Measurements from ENCODE around the gene GADL1. TPM values are rescaled to one million over a fixed set of nuclear protein-coding genes. Genes with fewer than 3 reads are reported as not detected.

GADL1 gene
- total RNA-seq, 4 donors from 2014 or later: not detected

DNA sequence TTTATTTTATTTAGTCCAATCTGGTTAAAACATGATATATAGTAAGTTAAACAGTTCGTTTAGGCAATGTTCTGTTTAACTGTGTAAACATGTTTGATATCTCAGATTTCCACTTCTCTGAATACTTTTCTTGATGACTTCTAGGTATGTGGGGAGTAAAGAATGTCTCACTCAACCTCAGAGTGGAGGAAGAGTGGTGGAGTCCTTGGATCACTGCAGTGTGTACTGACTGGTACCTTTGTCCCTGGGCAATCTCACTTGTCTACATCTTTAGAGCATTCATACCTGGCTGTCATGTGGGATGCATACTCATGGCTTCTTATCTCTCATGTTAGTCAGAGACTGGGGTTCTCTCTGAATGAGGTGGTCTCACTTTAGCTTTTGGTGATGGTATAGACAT, 15.6 kb downstream of the GADL1 start:
- Histone ChIP-seq H3K36me3 (no peaks in the 10 kb centered on the region), H3K4me3 (no peak overlapping the region), H3K27ac (no peak overlapping the region), H3K9me3 (peaks cover 0 to 7% (median 0%) of the 10 kb centered on the region in 4 donors), H3K4me1 (no peaks in the 10 kb centered on the region), H3K27me3 (no peaks in the 10 kb centered on the region)
- WGBS, 2 donors: 82 to 85% methylated on average over 1 of the region's 1 CpG
- DNase-seq (ENCODE audit: low spot score in 2 of 2): no peak
- TF ChIP-seq POLR2A (IDR thresholded peaks at IDR 0.05) (no peak), EP300 (IDR thresholded peaks at IDR 0.05) (no peak)
- TF ChIP-seq, protein P1, sequence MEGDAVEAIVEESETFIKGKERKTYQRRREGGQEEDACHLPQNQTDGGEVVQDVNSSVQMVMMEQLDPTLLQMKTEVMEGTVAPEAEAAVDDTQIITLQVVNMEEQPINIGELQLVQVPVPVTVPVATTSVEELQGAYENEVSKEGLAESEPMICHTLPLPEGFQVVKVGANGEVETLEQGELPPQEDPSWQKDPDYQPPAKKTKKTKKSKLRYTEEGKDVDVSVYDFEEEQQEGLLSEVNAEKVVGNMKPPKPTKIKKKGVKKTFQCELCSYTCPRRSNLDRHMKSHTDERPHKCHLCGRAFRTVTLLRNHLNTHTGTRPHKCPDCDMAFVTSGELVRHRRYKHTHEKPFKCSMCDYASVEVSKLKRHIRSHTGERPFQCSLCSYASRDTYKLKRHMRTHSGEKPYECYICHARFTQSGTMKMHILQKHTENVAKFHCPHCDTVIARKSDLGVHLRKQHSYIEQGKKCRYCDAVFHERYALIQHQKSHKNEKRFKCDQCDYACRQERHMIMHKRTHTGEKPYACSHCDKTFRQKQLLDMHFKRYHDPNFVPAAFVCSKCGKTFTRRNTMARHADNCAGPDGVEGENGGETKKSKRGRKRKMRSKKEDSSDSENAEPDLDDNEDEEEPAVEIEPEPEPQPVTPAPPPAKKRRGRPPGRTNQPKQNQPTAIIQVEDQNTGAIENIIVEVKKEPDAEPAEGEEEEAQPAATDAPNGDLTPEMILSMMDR (IDR thresholded peaks at IDR 0.05): no peak

DNA sequence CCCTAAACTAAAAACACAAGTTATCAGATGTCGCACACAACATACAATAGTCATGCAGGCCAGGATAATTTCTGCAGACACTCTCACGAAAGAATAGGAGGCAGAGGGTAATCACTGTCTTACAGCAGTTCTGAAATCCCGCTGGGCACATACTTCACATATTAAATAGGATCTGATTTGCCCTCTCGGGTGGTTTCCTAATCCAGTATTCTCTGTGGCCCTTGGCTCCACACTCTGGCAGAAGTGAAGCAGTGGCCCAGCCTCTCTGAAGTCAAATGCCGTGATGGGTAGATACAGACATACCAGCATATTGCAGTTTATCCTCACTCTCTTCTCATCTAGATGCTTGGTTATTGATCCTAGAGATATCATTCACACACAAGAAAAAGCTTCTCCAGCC, 19.0 kb downstream of the GADL1 start:
- no peak for DNase-seq (ENCODE audit: low spot score in 2 of 2)
- H3K36me3 ChIP-seq: no peaks in the 10 kb centered on the region
- no peak overlapping the region for H3K27ac ChIP-seq
- WGBS, 2 donors: 87 to 95% methylated on average over 5 of the region's 5 CpGs
- H3K27me3 ChIP-seq: no peaks in the 10 kb centered on the region
- H3K4me3 ChIP-seq: no peak overlapping the region
- TF ChIP-seq EP300 (IDR thresholded peaks at IDR 0.05) (no peak), POLR2A (IDR thresholded peaks at IDR 0.05) (no peak)
- TF ChIP-seq, protein P1 (IDR thresholded peaks at IDR 0.05): no peak
- H3K4me1 ChIP-seq: no peaks in the 10 kb centered on the region
- peaks cover 0 to 4% (median 0%) of the 10 kb centered on the region in 4 donors for H3K9me3 ChIP-seq

DNA sequence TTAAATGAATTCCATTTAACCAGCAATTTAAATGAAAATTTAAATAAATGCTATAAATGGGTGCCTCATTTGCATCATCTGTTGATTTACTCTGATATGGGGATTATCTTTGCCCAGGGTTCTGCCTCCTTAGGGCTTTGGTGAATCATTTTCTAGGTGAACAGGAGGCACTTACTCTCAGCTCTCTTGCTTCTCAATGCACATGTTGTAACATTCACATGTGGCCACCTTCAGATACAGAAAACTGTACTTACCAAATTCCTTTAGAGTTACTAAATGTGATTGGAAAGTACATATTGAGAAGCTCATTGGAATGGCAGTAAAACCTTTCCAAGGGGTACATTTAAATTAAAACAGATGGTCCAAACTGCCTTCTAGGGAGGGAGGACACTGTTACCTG, 20.8 kb downstream of the GADL1 start:
- Histone ChIP-seq H3K36me3 (no peaks in the 10 kb centered on the region), H3K4me3 (no peak overlapping the region), H3K27me3 (no peaks in the 10 kb centered on the region), H3K9me3 (no peaks in the 10 kb centered on the region), H3K27ac (no peak overlapping the region), H3K4me1 (no peaks in the 10 kb centered on the region)
- TF ChIP-seq, protein P1 (IDR thresholded peaks at IDR 0.05): no peak
- TF ChIP-seq POLR2A (IDR thresholded peaks at IDR 0.05): no peak
- TF ChIP-seq EP300 (IDR thresholded peaks at IDR 0.05): no peak
- no peak for DNase-seq (ENCODE audit: low spot score in 2 of 2)

DNA sequence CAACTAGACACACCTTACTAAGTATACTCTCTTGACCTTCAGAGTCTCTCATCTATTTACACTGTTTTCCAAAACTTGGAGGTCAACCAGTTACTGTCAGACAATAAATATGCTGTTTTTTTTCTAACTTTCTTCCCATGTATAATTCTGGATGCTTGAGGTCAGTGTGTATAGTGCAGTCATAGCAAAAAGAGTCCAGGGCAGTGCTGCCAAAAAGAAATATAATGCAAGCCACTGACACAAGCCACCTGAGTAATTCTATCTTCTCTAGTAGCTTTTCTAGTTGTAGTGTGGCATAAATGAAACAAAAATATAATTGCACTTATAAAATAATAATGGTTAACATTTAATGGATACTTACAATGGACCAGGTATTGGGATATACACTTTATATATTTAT, 21.6 kb downstream of the GADL1 start:
- H3K9me3 ChIP-seq: no peaks in the 10 kb centered on the region
- DNase-seq (ENCODE audit: low spot score in 2 of 2): no peak

DNA sequence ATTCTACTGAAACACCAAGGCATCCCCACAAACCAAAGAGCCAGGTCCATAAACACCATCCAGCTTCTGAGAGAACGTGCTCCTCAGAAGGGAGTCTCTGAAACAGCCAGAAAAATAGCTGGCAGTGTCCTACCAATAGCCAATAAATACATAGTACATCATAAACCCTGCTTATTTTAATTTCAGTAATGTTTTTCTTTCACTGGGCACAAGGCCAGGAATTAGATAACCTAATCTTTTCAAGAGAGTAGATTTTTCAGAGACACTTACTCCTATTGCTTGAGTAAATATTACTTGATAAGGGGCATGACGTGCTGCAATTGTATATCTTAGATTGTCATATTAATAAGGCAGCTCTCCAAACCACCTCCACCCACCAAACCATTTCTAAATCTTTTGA, 22.7 kb downstream of the GADL1 start:
- 57 to 67% methylated on average over 2 of the region's 2 CpGs for WGBS, 2 donors
- H3K4me1 ChIP-seq: peaks cover 0 to 5% (median 0%) of the 10 kb centered on the region in 4 donors
- no peak overlapping the region for H3K4me3 ChIP-seq
- no peak for DNase-seq (ENCODE audit: low spot score in 2 of 2)
- no peaks in the 10 kb centered on the region for H3K27me3 ChIP-seq
- H3K36me3 ChIP-seq: no peaks in the 10 kb centered on the region
- no peak overlapping the region for H3K27ac ChIP-seq
- no peak for TF ChIP-seq POLR2A (IDR thresholded peaks at IDR 0.05)
- no peak for TF ChIP-seq EP300 (IDR thresholded peaks at IDR 0.05)
- TF ChIP-seq, protein P1 (IDR thresholded peaks at IDR 0.05): no peak
- no peaks in the 10 kb centered on the region for H3K9me3 ChIP-seq

More for the DNA sequence above, 21.6 kb downstream of the GADL1 start:
- no peak overlapping the region for H3K4me3 ChIP-seq
- peaks cover 0 to 5% (median 0%) of the 10 kb centered on the region in 4 donors for H3K4me1 ChIP-seq
- H3K36me3 ChIP-seq: no peaks in the 10 kb centered on the region
- TF ChIP-seq, protein P1 (IDR thresholded peaks at IDR 0.05): no peak
- TF ChIP-seq EP300 (IDR thresholded peaks at IDR 0.05): no peak
- TF ChIP-seq POLR2A (IDR thresholded peaks at IDR 0.05): no peak
- no peak overlapping the region for H3K27ac ChIP-seq
- no peaks in the 10 kb centered on the region for H3K27me3 ChIP-seq

All from tibial nerve (tissue), 4 donors.